ENCODE data around the gene SRL. TPM values are rescaled to one million over a fixed set of nuclear protein-coding genes. Genes with fewer than 3 reads are reported as not detected.
A peak's percentile ranks its signal among the peaks of the same experiment; 100 is the strongest.

Gene SRL
- total and polyA plus RNA-seq, 2 of the 13 experiments (the other 11 are each of a cell fraction or from before 2014, with no cell fraction given) = 0.05 TPM; not detected in 1

DNA sequence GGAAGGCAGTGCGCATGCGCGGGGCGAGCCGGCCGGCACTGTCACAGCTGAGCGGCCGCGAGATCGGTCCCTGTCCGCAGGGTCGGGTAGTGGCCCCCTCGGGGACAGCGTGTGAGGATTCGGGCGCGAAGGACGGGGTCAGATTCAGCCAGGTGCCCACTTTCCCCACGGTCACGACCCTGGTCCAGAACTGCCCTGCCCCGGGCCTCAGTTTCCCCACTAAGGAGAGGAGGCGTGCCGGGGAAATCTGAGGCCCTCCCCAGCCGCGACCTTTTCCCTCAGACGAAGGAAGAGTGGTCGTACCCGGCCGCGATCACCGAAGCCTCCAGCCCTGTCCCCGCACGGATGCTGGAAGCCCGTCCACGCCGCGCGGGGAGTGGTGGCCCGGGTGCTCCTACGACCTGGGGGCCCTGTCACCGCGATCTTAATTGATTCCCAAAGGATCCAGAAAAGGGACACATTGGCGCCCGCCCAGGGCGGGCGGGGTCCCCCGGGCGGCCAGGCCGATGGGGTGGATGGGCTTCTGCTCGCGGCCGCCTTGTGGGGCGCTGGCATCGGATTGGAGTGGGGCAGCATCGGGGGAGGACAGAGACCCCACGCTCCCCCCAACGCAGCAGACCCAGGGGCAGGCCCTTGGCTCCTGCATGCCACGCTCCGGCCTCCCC, 57.7 kb downstream of the SRL start (continued):
- TF ChIP-seq PAXIP1 (CRISPR knock-in tag; conservative IDR thresholded peaks at IDR 0.05) (0 out of 2 replicates have a peak, but pooled peaks have one; percentile 5), SRSF4 (IDR thresholded peaks at IDR 0.05; ENCODE audit: low read depth, low read length, poor library complexity, severe bottlenecking) (no peak), HHEX (CRISPR knock-in tag; IDR thresholded peaks at IDR 0.05) (no peak), SNRNP70 (IDR thresholded peaks at IDR 0.05; ENCODE audit: low read depth, low read length) (no peak), ZNF776 (CRISPR knock-in tag; IDR thresholded peaks at IDR 0.05) (peak; percentile 48; the same call in 1 of the 2 replicates), SIN3A (IDR thresholded peaks at IDR 0.05; ENCODE audit: borderline replicate concordance, low read depth, low read length) (peak; percentile 65; the same call in 1 of the 2 replicates), TGIF2 (CRISPR knock-in tag; IDR thresholded peaks at IDR 0.05) (0 out of 2 replicates have a peak, but pooled peaks have one; percentile 32), AGO1 (IDR thresholded peaks at IDR 0.05; ENCODE audit: low read depth, low read length, poor library complexity, severe bottlenecking) (peak; percentile 15), MAZ (IDR thresholded peaks at IDR 0.05; ENCODE audit: borderline replicate concordance, low read depth, low read length) (no peak), MAZ (CRISPR knock-in tag; IDR thresholded peaks at IDR 0.05; ENCODE audit: low read depth) (peak; percentile 68), HMG20B (CRISPR knock-in tag; conservative IDR thresholded peaks at IDR 0.05) (no peak), ARID4A (CRISPR knock-in tag; IDR thresholded peaks at IDR 0.05; ENCODE audit: borderline replicate concordance) (peak; percentile 52), AGO2 (optimal IDR thresholded peaks at IDR 0.05; ENCODE audit: low read depth, low read length) (peak; percentile 2)
- TF ChIP-seq, protein P1, sequence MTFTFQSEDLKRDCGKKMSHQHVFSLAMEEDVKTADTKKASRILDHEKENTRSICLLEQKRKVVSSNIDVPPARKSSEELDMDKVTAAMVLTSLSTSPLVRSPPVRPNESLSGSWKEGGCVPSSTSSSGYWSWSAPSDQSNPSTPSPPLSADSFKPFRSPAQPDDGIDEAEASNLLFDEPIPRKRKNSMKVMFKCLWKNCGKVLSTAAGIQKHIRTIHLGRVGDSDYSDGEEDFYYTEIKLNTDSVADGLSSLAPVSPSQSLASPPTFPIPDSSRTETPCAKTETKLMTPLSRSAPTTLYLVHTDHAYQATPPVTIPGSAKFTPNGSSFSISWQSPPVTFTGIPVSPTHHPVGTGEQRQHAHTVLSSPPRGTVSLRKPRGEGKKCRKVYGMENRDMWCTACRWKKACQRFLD (CRISPR knock-in tag; IDR thresholded peaks at IDR 0.05; ENCODE audit: borderline replicate concordance) = peak; percentile 39; the same call in 1 of the 2 replicates
- TF ChIP-seq, protein P2, sequence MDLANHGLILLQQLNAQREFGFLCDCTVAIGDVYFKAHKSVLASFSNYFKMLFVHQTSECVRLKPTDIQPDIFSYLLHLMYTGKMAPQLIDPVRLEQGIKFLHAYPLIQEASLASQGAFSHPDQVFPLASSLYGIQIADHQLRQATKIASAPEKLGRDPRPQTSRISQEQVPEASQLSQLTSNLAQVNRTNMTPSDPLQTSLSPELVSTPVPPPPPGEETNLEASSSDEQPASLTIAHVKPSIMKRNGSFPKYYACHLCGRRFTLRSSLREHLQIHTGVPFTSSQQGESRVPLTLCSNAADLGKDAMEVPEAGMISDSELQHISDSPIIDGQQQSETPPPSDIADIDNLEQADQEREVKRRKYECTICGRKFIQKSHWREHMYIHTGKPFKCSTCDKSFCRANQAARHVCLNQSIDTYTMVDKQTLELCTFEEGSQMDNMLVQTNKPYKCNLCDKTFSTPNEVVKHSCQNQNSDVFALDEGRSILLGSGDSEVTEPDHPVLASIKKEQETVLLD (CRISPR knock-in tag; IDR thresholded peaks at IDR 0.05; ENCODE audit: low read depth) = 0 out of 2 replicates have a peak, but pooled peaks have one; percentile 9
- TF ChIP-seq, protein P3, sequence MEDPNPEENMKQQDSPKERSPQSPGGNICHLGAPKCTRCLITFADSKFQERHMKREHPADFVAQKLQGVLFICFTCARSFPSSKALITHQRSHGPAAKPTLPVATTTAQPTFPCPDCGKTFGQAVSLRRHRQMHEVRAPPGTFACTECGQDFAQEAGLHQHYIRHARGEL (CRISPR knock-in tag; IDR thresholded peaks at IDR 0.05) = no peak

All from HepG2 (cell line).